ENCODE measurements around the gene KCNQ1. TPM values are rescaled to one million over a fixed set of nuclear protein-coding genes. Genes with fewer than 3 reads are reported as not detected.

Gene KCNQ1
- total and polyA plus RNA-seq, 2 experiments from 2014 or later = 0.45 to 0.87 TPM

- TF ChIP-seq ZNF462 (CRISPR knock-in tag; IDR thresholded peaks at IDR 0.05) (no peak), ZNF331 (CRISPR knock-in tag; IDR thresholded peaks at IDR 0.05; ENCODE audit: low read depth) (no peak), POLR2AphosphoS5 (IDR thresholded peaks at IDR 0.05; ENCODE audit: low read depth) (no peak), ZNF114 (CRISPR knock-in tag; IDR thresholded peaks at IDR 0.05) (no peak), STAT1 (IDR thresholded peaks at IDR 0.05; ENCODE audit: unreplicated experiment) (no peak), NANOG (IDR thresholded peaks at IDR 0.05; ENCODE audit: borderline replicate concordance) (no peak), CREB1 (CRISPR knock-in tag; IDR thresholded peaks at IDR 0.05; ENCODE audit: low read depth) (no peak)
- TF ChIP-seq, protein P1, sequence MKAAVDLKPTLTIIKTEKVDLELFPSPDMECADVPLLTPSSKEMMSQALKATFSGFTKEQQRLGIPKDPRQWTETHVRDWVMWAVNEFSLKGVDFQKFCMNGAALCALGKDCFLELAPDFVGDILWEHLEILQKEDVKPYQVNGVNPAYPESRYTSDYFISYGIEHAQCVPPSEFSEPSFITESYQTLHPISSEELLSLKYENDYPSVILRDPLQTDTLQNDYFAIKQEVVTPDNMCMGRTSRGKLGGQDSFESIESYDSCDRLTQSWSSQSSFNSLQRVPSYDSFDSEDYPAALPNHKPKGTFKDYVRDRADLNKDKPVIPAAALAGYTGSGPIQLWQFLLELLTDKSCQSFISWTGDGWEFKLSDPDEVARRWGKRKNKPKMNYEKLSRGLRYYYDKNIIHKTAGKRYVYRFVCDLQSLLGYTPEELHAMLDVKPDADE (IDR thresholded peaks at IDR 0.05) = no peak
Measured at GRCh38 chr11:2752204-2752770, 307.5 kb downstream of the KCNQ1 start (continued).

DNA sequence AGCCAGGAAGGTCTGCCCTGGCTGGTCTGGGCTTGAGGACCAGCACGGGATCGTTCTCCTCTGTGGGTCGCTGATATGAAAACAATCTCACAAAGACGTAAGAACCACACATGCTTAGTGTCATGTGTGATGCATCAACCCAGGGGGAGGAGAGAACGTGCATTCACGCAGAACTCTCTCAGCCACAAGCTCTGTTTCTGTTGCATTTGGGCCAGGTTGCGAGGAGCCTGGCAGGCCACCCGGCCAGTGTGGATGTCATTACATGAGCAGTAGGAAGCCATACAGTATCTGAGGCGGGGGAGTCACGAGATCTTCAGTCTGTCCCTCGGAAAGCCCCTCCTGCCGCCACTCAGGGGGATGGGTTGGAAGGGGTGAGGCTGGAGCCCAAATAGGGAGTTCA, 308.1 kb downstream of the KCNQ1 start:
- Histone ChIP-seq H4K20me1 (replicated peaks; ENCODE audit: insufficient read depth) (no peaks in the 10 kb centered on the region), H3K9me2 (ENCODE audit: insufficient read depth) (no peaks in the 10 kb centered on the region), H3K4me3 (no peak overlapping the region), H2AFZ (no peak overlapping the region), H3K36me3 (ENCODE audit: insufficient read depth) (no peaks in the 10 kb centered on the region), H3K79me2 (replicated peaks; ENCODE audit: insufficient read depth) (no peaks in the 10 kb centered on the region), H3K4me2 (no peak overlapping the region), H3K4me1 (ENCODE audit: insufficient read depth) (no peaks in the 10 kb centered on the region), H3F3A (replicated peaks; ENCODE audit: low read depth) (no peaks in the 10 kb centered on the region), H3K27ac (ENCODE audit: low read depth) (no peak overlapping the region), H3K27me3 (ENCODE audit: insufficient read depth) (peaks cover 43% of the 10 kb centered on the region)
- no peak for ATAC-seq
- H3K9me3 Mint-ChIP-seq = peaks cover 15% of the 10 kb centered on the region; the same call in 2 of the 3 replicates
- H3K4me1 Mint-ChIP-seq = peaks cover 3% of the 10 kb centered on the region; the same call in 1 of the 3 replicates
- no peak overlapping the region for H3K27ac Mint-ChIP-seq
- peaks cover 2% of the 10 kb centered on the region; the same call in 2 of the 3 replicates for H3K36me3 Mint-ChIP-seq (ENCODE audit: low read depth)
- no peak for DNase-seq (ENCODE audit: low spot score)
- peaks cover 43% of the 10 kb centered on the region for H3K27me3 Mint-ChIP-seq (ENCODE audit: insufficient read depth, low read depth, poor library complexity)
- H3K4me3 Mint-ChIP-seq = no peak overlapping the region
- TF ChIP-seq EZH2phosphoT487 (IDR thresholded peaks at IDR 0.05; ENCODE audit: unreplicated experiment) = no peak
- TF ChIP-seq STAT1 (IDR thresholded peaks at IDR 0.05; ENCODE audit: unreplicated experiment) = no peak
- no peak for TF ChIP-seq POLR2AphosphoS5 (IDR thresholded peaks at IDR 0.05; ENCODE audit: low read depth)
- TF ChIP-seq JUNB (IDR thresholded peaks at IDR 0.05; ENCODE audit: unreplicated experiment) = no peak
- TF ChIP-seq, protein P2, sequence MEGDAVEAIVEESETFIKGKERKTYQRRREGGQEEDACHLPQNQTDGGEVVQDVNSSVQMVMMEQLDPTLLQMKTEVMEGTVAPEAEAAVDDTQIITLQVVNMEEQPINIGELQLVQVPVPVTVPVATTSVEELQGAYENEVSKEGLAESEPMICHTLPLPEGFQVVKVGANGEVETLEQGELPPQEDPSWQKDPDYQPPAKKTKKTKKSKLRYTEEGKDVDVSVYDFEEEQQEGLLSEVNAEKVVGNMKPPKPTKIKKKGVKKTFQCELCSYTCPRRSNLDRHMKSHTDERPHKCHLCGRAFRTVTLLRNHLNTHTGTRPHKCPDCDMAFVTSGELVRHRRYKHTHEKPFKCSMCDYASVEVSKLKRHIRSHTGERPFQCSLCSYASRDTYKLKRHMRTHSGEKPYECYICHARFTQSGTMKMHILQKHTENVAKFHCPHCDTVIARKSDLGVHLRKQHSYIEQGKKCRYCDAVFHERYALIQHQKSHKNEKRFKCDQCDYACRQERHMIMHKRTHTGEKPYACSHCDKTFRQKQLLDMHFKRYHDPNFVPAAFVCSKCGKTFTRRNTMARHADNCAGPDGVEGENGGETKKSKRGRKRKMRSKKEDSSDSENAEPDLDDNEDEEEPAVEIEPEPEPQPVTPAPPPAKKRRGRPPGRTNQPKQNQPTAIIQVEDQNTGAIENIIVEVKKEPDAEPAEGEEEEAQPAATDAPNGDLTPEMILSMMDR (conservative IDR thresholded peaks at IDR 0.05; ENCODE audit: low read depth in 2 of 2) = no peak

Data from GM23338 (cell line).